Neuron (in vitro differentiated cells): Measurements from ENCODE around the gene DGKA.
A peak's percentile ranks its signal among the peaks of the same experiment; 100 is the strongest.
"Not testable (repeated sequence)": the region's sequence is repeated elsewhere in the genome, so short reads cannot be mapped to it uniquely, and the experiment has no call there.

Experiments used
- H2AFZ ChIP-seq: one replicate; pipeline ENCODE4 v1.6.1; 2013; ENCODE audit warnings: low read depth, mild to moderate bottlenecking, inconsistent platforms, low read length, moderate library complexity
- H3K27me3 ChIP-seq: one replicate; pipeline ENCODE4 v1.6.1; 2013; ENCODE audit warnings: low read length; ENCODE audit not compliant: insufficient read depth
- H3K36me3 ChIP-seq: one replicate; pipeline ENCODE4 v1.6.1; 2013; ENCODE audit warnings: low read length; ENCODE audit not compliant: insufficient read depth
- H3K4me1 ChIP-seq: one replicate; pipeline ENCODE4 v1.6.1; 2013; ENCODE audit warnings: low read length; ENCODE audit not compliant: insufficient read depth
- H3K4me3 ChIP-seq: 2 replicates; pipeline ENCODE4 v1.5.1; 2013; ENCODE audit warnings: mild to moderate bottlenecking, low read length, moderate library complexity
- H3K9me3 ChIP-seq: one replicate; pipeline ENCODE4 v1.6.1; 2013; ENCODE audit warnings: low read length

DGKA gene

DNA sequence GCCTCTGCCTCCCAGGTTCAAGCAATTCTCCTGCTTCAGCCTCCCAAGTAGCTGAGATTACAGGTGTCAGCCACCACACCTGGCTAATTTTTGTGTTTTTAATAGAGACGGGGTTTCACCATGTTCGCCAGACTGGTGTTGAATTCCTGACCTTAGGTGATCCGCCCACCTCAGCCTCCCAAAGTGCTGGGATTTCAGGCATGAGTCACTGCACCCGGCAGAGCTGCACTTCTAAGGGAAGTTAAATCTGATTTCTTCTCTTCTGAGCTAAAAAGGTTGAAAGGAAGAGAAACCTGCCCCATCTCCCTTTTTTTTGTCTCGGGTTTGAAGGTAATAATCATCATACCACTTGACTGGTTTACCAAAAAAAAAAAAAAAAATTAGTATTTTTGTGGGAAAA, 50.9 kb downstream of the DGKA start:
- H2AFZ ChIP-seq, H3K27me3 ChIP-seq, H3K4me3 ChIP-seq, H3K9me3 ChIP-seq, H3K4me1 ChIP-seq: not testable (repeated sequence)
- peaks cover 58% of the 10 kb centered on the region for H3K36me3 ChIP-seq

DNA sequence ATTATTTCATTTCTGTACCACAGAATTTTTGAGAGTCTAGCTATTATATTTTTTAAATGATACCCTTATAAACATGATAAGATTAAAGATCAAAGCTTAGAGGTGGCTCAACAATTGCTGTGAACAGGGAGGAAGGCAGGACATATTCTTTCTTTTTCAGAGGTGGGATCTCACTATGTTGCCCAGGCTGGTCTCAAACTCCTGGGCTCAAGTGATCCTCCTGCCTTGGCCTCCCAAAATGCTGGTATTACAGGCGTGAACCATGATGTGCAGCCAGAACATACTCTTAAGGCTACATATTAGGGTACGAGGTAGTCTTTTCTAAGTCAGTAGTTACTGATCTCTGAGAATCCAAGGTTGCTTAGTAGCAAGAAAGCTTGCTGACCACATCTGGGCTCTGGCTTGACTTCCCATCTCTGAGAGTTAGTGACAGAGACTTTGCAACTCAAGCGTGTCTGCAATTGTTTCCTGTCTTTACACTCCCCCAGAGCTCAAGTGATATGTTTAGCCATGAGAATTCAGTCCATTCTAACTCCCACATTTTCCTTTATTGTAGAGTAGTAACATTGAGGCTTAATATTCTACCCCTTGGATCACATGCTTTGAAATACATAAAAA, 51.5 kb downstream of the DGKA start:
- Histone ChIP-seq H3K36me3 (peaks cover 60% of the 10 kb centered on the region), H3K4me3 (no peak overlapping the region), H3K27me3 (no peaks in the 10 kb centered on the region), H2AFZ (no peak overlapping the region), H3K4me1 (no peaks in the 10 kb centered on the region), H3K9me3 (no peaks in the 10 kb centered on the region)

DNA sequence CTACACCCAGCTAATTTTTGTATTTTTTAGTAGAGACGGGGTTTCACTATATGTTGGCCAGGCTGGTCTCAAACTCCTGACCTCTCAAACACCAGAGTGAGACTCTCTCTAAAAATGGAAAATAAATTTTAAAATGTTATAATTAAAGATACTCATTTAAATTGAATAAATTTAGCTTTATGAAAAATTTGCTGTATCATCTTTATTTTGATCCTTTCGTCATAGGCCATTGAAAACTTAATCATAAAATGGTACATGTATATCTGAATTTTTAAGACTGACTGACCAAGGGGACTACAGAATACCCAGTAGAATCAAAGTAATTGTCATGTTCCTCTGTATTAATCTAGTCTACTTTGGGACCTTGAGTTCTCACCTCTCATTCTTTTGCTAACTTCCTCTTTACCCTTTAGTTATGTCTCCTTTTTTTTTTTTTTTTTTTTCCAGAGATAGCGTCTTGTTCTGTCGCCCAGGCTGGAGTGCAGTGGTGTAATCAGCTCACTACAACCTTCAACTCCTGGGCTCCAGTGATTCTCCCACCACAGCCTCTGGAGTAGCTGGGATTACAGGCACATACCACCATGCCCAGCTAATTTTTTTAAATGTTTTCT, 52.4 kb downstream of the DGKA start:
- Histone ChIP-seq H3K4me3 (no peak overlapping the region), H2AFZ (no peak overlapping the region), H3K4me1 (no peaks in the 10 kb centered on the region), H3K27me3 (no peaks in the 10 kb centered on the region), H3K9me3 (no peaks in the 10 kb centered on the region), H3K36me3 (peaks cover 60% of the 10 kb centered on the region)

DNA sequence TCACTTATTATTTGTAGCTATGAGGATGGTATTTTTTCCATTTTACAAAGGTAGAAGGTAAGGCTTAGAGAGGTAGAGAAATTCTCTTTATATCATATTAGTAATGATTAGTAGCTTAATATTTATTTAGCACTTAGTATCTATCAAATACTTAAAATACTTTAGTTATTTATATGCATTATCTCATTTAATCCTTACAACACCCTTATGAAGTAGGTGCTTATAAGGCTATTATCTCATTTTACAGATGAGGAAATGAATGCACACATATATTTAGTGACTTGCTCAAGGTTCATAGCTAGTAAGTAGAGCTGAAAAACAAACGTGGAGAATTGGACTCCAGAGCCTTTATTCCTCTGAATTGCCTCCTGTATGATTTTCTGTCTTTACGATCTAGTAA, 53.9 kb downstream of the DGKA start:
- no peaks in the 10 kb centered on the region for H3K27me3 ChIP-seq
- H3K9me3 ChIP-seq: no peaks in the 10 kb centered on the region
- no peak overlapping the region for H2AFZ ChIP-seq
- H3K4me1 ChIP-seq: no peaks in the 10 kb centered on the region
- H3K4me3 ChIP-seq: no peak overlapping the region
- H3K36me3 ChIP-seq: peaks cover 66% of the 10 kb centered on the region

DNA sequence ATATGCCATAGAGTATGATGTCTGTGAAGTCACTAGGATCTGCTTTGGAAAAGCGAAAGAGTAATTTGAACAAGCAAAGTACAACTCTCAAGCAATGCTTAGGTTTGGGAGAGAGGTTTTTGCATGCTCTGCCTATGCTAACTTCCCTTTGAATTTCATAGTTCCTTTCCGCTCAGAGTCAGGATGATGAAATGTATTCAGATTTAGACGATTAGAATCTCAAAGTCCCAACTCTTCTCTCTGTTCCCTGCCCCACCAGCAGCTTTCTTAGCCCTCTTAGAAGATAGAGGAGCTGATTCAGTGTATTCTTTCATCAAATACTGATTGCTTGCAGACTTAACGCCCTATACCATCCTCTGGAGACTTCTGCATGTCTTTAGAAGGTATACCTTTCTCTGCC, 54.4 kb downstream of the DGKA start:
- Histone ChIP-seq H3K36me3 (peaks cover 65% of the 10 kb centered on the region), H3K9me3 (no peaks in the 10 kb centered on the region), H3K4me1 (no peaks in the 10 kb centered on the region), H2AFZ (no peak overlapping the region), H3K4me3 (no peak overlapping the region), H3K27me3 (no peaks in the 10 kb centered on the region)

DNA sequence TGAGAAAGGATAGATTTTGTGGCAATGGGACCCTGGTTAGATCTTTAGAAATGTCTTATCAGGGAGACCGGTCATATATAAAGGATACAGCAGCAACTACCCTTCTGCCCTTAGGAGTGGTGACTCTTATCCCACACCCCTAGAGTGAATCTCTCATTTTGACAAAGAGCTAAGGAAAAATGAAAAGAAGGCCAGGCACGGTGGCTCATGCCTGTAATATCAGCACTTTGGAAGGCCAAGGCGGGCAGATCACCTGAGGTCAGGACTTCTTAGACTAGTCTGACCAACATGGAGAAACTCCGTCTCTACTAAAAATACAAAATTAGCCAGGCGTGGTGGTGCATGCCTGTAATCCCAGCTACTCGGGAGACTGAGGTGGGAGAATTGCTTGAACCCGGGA, 55.0 kb downstream of the DGKA start:
- H3K9me3 ChIP-seq, H3K27me3 ChIP-seq, H3K4me3 ChIP-seq, H3K4me1 ChIP-seq, H2AFZ ChIP-seq: not testable (repeated sequence)
- peaks cover 67% of the 10 kb centered on the region for H3K36me3 ChIP-seq

DNA sequence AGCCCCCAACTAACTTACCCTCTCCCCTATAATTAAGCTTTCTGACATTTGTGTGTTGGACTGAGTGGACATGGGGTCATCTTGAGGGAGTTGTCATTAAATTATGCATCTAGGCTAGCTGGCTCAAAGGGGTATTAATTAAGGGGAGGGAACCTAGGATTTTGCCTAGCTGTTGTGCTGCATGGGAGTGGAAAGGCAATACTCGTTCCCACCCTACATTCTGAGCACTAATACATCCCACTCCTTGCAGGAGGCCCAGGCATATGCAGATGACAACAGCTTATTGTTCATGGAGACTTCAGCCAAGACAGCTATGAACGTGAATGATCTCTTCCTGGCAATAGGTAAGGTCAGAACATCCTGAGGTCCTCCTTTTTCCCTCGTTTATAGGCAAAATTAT, 60.1 kb downstream of the DGKA start:
- Histone ChIP-seq H3K4me1 (no peaks in the 10 kb centered on the region), H3K9me3 (no peaks in the 10 kb centered on the region), H3K4me3 (no peak overlapping the region), H2AFZ (no peak overlapping the region), H3K36me3 (peaks cover 67% of the 10 kb centered on the region), H3K27me3 (no peaks in the 10 kb centered on the region)

DNA sequence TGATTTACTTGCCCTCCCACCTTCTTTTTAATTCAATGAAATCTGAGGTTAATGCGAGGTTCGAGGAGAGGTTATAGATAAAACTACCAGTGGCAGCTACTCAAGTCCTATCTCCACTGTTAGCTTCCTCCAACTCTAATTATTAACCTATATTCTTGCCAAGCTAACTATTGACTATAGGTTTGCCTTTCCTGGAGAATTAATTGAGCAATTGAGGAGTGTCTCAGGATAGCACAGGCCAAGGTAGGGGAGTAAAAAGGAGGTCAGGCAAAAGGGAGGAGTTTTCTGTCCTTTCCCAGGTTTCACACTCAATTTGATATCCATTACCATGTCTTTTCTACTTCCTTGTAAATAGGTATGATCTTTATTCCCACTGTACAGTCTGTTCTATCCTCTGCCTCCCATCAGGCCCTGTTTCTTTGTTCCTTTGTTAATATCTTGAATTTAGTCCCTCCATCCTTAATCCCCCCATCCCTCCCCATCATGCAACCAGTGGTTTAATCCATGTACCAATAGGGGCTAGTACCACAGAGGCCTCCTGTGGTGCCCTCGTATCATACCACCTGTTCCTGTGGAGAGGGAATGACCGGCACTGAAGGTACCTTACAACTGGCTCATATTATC, 62.4 kb downstream of the DGKA start:
- Histone ChIP-seq H3K4me3 (no peak overlapping the region), H3K36me3 (peaks cover 54% of the 10 kb centered on the region), H2AFZ (no peak overlapping the region), H3K27me3 (no peaks in the 10 kb centered on the region), H3K9me3 (no peaks in the 10 kb centered on the region), H3K4me1 (peaks cover 14% of the 10 kb centered on the region)

DNA sequence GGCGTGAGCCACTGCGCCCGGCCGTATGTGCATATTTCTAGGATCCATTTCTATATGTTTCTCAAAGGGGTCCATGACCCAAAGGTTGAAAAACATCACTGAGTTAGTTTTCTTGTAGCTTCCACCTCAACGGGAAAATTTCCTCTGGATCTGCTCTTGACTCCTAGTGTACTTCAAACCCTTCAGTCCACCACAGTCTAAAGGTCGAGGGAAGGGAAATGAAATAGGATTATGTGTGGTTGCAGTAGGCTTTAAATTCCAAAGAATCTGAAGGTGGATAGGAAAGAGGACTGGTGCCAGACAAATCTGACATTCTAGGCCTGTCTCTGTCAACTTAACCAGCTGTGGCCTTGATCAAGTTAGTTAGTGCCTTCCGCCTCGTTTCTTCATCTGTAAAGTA, 64.4 kb downstream of the DGKA start:
- Histone ChIP-seq H3K4me3 (no peak overlapping the region), H3K27me3 (no peaks in the 10 kb centered on the region), H3K36me3 (peaks cover 41% of the 10 kb centered on the region), H2AFZ (no peak overlapping the region), H3K9me3 (no peaks in the 10 kb centered on the region), H3K4me1 (peaks cover 14% of the 10 kb centered on the region)

DNA sequence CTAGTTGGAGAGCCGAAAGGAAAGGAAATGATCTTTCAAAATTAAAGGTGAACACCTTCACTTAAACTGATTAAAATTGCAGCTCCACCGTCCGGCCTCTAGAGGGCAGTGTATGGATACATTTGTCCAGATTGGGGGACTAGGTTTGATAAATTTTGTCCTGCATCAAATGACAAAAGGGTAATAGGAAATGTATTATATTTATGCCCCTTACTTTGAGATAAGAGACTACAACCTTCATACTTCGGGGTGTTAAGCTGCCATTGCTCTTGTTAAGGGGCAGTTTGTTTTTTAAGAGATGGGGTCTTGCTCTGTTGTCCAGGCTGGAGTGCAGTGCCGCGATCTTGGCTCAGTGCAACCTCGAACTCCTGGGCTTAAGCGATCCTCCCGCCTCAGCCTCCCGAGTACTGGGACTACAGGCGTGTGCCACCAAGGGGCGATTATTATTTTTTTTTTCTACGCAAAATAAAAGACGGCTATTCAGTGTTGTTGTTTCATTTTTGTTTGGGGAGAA, 65.3 kb downstream of the DGKA start:
- H2AFZ ChIP-seq: no peak overlapping the region
- H3K27me3 ChIP-seq: no peaks in the 10 kb centered on the region
- H3K4me1 ChIP-seq: peaks cover 14% of the 10 kb centered on the region
- peak overlapping the region; percentile 68 for H3K4me3 ChIP-seq
- H3K36me3 ChIP-seq: peaks cover 32% of the 10 kb centered on the region
- H3K9me3 ChIP-seq: no peaks in the 10 kb centered on the region

DNA sequence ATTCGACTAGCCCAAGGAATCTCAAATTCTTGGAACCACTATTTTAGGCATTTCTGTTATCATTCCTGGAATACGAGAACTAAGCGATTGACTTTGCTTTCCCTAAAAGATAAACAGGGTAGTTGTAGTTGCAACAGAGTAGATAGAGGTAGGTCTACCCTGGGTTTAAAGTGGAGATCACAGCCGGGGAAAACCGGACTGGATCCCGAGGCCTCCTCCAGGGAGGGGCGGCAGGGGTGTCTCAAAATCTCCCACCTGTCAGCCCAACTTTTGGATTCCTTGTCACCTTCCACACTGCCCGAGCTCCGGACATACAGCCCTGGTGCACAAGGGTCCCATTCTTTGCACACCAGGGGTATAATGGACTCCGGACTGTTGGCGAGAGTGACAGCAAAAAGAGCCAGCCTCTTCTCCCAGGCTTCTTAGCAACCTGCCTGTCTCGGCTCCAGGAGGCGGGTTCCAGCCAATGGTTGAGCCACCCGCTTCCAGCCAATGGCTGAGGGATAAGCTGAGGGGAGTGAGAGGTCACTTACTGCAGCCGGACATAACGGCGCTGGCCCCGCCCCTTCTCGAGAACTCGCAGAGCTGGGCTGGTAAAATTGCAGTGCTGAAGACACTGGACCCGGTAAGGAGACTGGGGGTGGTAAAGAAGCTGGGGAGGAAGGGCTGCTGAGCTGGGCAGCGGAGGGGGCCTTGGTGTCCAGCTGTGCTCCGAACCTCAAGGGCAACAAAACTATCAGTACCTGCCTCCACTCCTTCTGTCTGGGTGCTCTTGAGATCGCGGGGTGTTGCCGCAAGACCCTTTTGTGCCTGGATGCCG, 66.0 kb downstream of the DGKA start, which contains the start of gene SUOX:
Gene SUOX, plus strand, starts transcription at position 562 of the 820 bp plus-strand sequence. CDS start 4,946 bp downstream, outside the sequence.
- peak within 1 kb of the TSS; percentile 68 for H3K4me3 ChIP-seq
- H2AFZ ChIP-seq: peak within 1 kb of the TSS; percentile 14
- H3K9me3 ChIP-seq: no peaks in the 10 kb centered on the region
- peaks cover 31% of the 10 kb centered on the region for H3K36me3 ChIP-seq
- H3K4me1 ChIP-seq: peaks cover 14% of the 10 kb centered on the region
- no peaks in the 10 kb centered on the region for H3K27me3 ChIP-seq

DNA sequence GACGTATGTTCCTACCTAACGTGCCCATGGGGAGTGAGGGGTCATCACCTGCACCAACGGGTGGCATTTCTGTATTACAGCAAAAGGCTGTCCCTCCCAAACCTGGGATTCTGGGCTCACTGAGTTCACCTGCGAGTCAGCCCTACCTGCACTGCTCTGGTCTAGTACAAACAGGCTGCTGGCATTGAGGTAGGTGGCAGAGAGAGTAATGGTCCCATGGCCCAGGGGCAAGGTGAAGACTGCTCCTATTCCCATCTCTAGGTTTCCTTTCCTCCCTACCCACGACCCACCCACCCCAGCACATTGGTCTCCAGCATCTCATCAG, 66.5 kb downstream of the DGKA start:
- H2AFZ ChIP-seq: no peak overlapping the region
- peaks cover 29% of the 10 kb centered on the region for H3K36me3 ChIP-seq
- peaks cover 14% of the 10 kb centered on the region for H3K4me1 ChIP-seq
- no peaks in the 10 kb centered on the region for H3K27me3 ChIP-seq
- no peaks in the 10 kb centered on the region for H3K9me3 ChIP-seq
- H3K4me3 ChIP-seq: peak overlapping the region; percentile 68

DNA sequence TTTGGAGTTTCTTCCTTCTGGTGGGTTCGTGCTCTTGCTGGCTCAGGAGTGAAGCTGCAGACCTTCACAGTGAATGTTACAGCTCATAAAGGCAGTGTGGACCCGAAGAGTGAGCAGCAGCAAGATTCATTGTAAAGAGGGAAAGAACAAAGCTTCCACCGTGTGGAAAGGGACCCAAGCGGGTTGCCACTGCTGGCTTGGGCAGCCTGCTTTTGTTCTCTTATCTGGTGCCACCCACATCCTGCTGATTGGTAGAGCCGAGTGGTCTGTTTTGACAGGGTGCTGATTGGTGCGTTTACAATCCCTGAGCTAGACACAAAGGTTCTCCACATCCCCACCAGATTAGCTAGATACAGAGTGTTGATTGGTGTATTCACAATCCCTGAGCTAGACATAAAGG, 68.6 kb downstream of the DGKA start:
- H3K27me3 ChIP-seq, H2AFZ ChIP-seq, H3K9me3 ChIP-seq, H3K4me3 ChIP-seq: not testable (repeated sequence)
- H3K36me3 ChIP-seq: peaks cover 22% of the 10 kb centered on the region
- peaks cover 14% of the 10 kb centered on the region for H3K4me1 ChIP-seq
